ENCODE data around the gene MSH5. TPM values are rescaled to one million over a fixed set of nuclear protein-coding genes. Genes with fewer than 3 reads are reported as not detected.
"Not testable (repeated sequence)": the region's sequence is repeated elsewhere in the genome, so short reads cannot be mapped to it uniquely, and the experiment has no call there.

Gene MSH5
- total and polyA plus RNA-seq, 2 of the 13 experiments (the other 11 are each of a cell fraction or from before 2014, with no cell fraction given), result 10.2 to 38.7 TPM

DNA sequence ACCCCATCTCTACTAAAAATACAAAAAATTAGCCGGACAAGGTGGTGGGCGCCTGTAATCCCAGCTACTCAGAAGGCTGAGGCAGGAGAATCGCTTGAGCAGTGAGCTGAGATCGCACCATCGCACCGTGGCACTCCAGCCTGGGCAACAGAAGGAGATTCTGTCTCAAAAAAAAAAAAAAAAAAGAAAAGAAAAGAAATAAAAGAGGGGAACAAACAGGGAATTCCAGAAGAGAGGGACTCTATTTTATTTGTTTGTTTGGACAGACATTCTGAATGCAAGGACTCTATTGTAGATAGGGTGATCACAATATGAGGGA, 54.1 kb downstream of the MSH5 start:
- FAIRE-seq; in situ Hi-C loops (cut with HindIII; ENCODE audit: extremely low pct_ligation_motif_present, low pct_unique_long_range_greater_than_20kb); CTCF ChIA-PET (ENCODE audit: low intra/inter-chr PET ratio, low total read pairs); H2AFZ ChIP-seq (ENCODE audit: low read length); DNase-seq (ENCODE audit: low spot score); H3K27me3 ChIP-seq (ENCODE audit: control insufficient read depth in 1 of 2, insufficient read depth in 2 of 2, low read length in 2 of 2); BruUV-seq (replicated peaks); H4K20me1 ChIP-seq (ENCODE audit: insufficient read depth, low read length); ATAC-seq; H3K9me3 ChIP-seq (ENCODE audit: low read length): not testable (repeated sequence)
- peak overlapping the region; percentile 89 to 98 (median 98); a peak in 5 of 6 replicates for H3K4me3 ChIP-seq (replicated peaks in 1 of 3; ENCODE audit: insufficient read depth in 1 of 3, low read depth in 2 of 3, low read length in 3 of 3)
- peak overlapping the region; percentile 95 for H3K4me2 ChIP-seq (ENCODE audit: low read depth, low read length)
- peak overlapping the region; percentile 92 for H3K9ac ChIP-seq (ENCODE audit: insufficient read depth, low read depth, low read length)
- intact Hi-C loops (cut with micrococcal nuclease; ENCODE audit: unreplicated experiment), result loop anchor here (2.0 kb wide), 1 partner anchor 21 kb away; the partner anchor contains the start of genes HSPA1A and HSPA1L
- TF ChIP-seq PRPF4 (IDR thresholded peaks at IDR 0.05; ENCODE audit: low read depth, low read length, poor library complexity, severe bottlenecking), result peak; percentile 38
- POLR2A ChIA-PET, result interaction anchor here (2.7 to 4.3 kb wide), 3 partner anchors 16 to 56 kb away, joined by 15 to 61 read pairs (median 47); partner anchors contain the start of genes CLIC1, HSPA1B and MSH5
- H3K36me3 ChIP-seq (replicated peaks in 1 of 2; ENCODE audit: control insufficient read depth in 1 of 2, insufficient read depth in 2 of 2, low read length in 2 of 2), result peaks cover 9 to 33% of the 10 kb centered on the region in 2 experiments
- WGBS (ENCODE audit: low lambda C conversion rate), result 89% methylated on average over 6 of the region's 6 CpGs
- H3K27ac ChIP-seq (ENCODE audit: extremely low read length, insufficient read depth, low read length), result peak overlapping the region; percentile 76
- H3K4me1 ChIP-seq (ENCODE audit: insufficient read depth, low read length), result peaks cover 25% of the 10 kb centered on the region
- peaks cover 22% of the 10 kb centered on the region for H3K79me2 ChIP-seq (ENCODE audit: insufficient read depth, low read length)

DNA sequence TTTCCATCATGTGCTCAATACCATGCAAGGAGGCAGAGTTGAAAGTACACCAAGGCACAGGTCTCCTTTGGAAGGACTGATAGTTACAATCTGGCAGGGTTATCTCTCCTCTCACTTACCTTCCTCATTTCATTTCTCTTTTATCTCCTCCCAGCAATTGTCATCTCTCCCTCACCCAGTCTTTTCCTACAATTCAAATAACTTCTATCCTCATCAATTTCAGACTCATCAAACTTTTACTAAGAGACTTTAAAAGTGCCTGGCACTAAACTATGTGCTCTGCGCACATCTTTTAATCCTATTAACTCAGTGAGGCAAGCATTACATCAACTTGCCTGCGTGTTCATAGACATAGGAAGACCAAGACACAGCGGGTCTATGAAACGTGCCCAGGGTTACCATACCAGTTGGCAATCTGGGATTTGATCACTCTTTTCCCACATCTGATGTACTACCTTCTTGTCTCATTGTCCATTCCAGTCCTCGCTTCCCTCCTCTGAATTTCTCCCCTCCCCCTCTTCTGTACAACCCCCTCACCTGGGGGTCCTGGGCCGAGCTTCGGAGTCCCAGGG, 54.6 kb downstream of the MSH5 start:
- in situ Hi-C loops (cut with HindIII; ENCODE audit: extremely low pct_ligation_motif_present, low pct_unique_long_range_greater_than_20kb), result no loop called here
- H3K79me2 ChIP-seq (ENCODE audit: insufficient read depth, low read length), result peaks cover 22% of the 10 kb centered on the region
- H3K36me3 ChIP-seq (replicated peaks in 1 of 2; ENCODE audit: control insufficient read depth in 1 of 2, insufficient read depth in 2 of 2, low read length in 2 of 2), result peaks cover 7 to 30% of the 10 kb centered on the region in 2 experiments
- intact Hi-C loops (cut with micrococcal nuclease; ENCODE audit: unreplicated experiment), result loop anchor here (2.0 kb wide), 1 partner anchor 20 kb away; the partner anchor contains the start of genes HSPA1A and HSPA1L
- WGBS (ENCODE audit: low lambda C conversion rate), result 9% methylated on average over 7 of the region's 7 CpGs
- H3K27ac ChIP-seq (ENCODE audit: extremely low read length, insufficient read depth, low read length), result peak overlapping the region; percentile 76
- H3K4me3 ChIP-seq (replicated peaks in 1 of 3; ENCODE audit: insufficient read depth in 1 of 3, low read depth in 2 of 3, low read length in 3 of 3), result peak overlapping the region; percentile 89 to 98 (median 98)
- DNase-seq (ENCODE audit: low spot score), result no peak
- H3K4me2 ChIP-seq (ENCODE audit: low read depth, low read length), result peak overlapping the region; percentile 95
- FAIRE-seq, result peak; percentile 28
- H3K27me3 ChIP-seq (ENCODE audit: control insufficient read depth in 1 of 2, insufficient read depth in 2 of 2, low read length in 2 of 2), result no peaks in the 10 kb centered on the region; a peak in 1 of 5 replicates
- H3K4me1 ChIP-seq (ENCODE audit: insufficient read depth, low read length), result peaks cover 25% of the 10 kb centered on the region
- ATAC-seq, result peak; percentile 6
- no peaks in the 10 kb centered on the region for H3K9me3 ChIP-seq (ENCODE audit: low read length)
- peak overlapping the region; percentile 92 for H3K9ac ChIP-seq (ENCODE audit: insufficient read depth, low read depth, low read length)
- TSS peak; percentile 62 for BruUV-seq (replicated peaks)
- H2AFZ ChIP-seq (ENCODE audit: low read length), result peak overlapping the region; percentile 28
- ChIA-PET CTCF (ENCODE audit: low intra/inter-chr PET ratio, low total read pairs) (no interaction called here), POLR2A (interaction anchor here (1.0 to 4.3 kb wide), 13 partner anchors 8 to 113 kb away, joined by 3 to 77 read pairs (median 11); partner anchors contain the start of genes ABHD16A, CLIC1, HSPA1A and HSPA1B)
- no peaks in the 10 kb centered on the region for H4K20me1 ChIP-seq (ENCODE audit: insufficient read depth, low read length)
- peak in 1 of 2 experiments; percentile 38; a peak in 1 of 4 replicates for TF ChIP-seq POLR2A (IDR thresholded peaks at IDR 0.05; ENCODE audit: insufficient read depth in 1 of 2, low read depth in 2 of 2, low read length in 2 of 2)
- no peak for TF ChIP-seq ZSCAN22 (CRISPR knock-in tag; IDR thresholded peaks at IDR 0.05)
- no peak for TF ChIP-seq YEATS2 (CRISPR knock-in tag; IDR thresholded peaks at IDR 0.05; ENCODE audit: borderline replicate concordance)
- TF ChIP-seq, protein P1, sequence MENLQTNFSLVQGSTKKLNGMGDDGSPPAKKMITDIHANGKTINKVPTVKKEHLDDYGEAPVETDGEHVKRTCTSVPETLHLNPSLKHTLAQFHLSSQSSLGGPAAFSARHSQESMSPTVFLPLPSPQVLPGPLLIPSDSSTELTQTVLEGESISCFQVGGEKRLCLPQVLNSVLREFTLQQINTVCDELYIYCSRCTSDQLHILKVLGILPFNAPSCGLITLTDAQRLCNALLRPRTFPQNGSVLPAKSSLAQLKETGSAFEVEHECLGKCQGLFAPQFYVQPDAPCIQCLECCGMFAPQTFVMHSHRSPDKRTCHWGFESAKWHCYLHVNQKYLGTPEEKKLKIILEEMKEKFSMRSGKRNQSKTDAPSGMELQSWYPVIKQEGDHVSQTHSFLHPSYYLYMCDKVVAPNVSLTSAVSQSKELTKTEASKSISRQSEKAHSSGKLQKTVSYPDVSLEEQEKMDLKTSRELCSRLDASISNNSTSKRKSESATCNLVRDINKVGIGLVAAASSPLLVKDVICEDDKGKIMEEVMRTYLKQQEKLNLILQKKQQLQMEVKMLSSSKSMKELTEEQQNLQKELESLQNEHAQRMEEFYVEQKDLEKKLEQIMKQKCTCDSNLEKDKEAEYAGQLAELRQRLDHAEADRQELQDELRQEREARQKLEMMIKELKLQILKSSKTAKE (CRISPR knock-in tag; IDR thresholded peaks at IDR 0.05; ENCODE audit: borderline replicate concordance), result 0 out of 2 replicates have a peak, but pooled peaks have one; percentile 23
- peak; percentile 61; the same call in 1 of the 2 replicates for TF ChIP-seq ZFP90 (CRISPR knock-in tag; IDR thresholded peaks at IDR 0.05; ENCODE audit: borderline replicate concordance)
- 0 out of 2 replicates have a peak, but pooled peaks have one; percentile 26 for TF ChIP-seq ZC3H13 (CRISPR knock-in tag; IDR thresholded peaks at IDR 0.05)
- TF ChIP-seq, protein P2, sequence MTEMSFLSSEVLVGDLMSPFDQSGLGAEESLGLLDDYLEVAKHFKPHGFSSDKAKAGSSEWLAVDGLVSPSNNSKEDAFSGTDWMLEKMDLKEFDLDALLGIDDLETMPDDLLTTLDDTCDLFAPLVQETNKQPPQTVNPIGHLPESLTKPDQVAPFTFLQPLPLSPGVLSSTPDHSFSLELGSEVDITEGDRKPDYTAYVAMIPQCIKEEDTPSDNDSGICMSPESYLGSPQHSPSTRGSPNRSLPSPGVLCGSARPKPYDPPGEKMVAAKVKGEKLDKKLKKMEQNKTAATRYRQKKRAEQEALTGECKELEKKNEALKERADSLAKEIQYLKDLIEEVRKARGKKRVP (CRISPR knock-in tag; IDR thresholded peaks at IDR 0.05), result peak in 1 of 2 experiments; percentile 40; a peak in 1 of 4 replicates
- TF ChIP-seq, protein P3, sequence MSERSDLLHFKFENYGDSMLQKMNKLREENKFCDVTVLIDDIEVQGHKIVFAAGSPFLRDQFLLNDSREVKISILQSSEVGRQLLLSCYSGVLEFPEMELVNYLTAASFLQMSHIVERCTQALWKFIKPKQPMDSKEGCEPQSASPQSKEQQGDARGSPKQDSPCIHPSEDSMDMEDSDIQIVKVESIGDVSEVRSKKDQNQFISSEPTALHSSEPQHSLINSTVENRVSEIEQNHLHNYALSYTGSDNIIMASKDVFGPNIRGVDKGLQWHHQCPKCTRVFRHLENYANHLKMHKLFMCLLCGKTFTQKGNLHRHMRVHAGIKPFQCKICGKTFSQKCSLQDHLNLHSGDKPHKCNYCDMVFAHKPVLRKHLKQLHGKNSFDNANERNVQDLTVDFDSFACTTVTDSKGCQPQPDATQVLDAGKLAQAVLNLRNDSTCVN (CRISPR knock-in tag; IDR thresholded peaks at IDR 0.05; ENCODE audit: borderline replicate concordance), result 0 out of 2 replicates have a peak, but pooled peaks have one; percentile 29

All from HepG2 (cell line).